MV-4-11 (cell line): Measurements from ENCODE around the gene TRIM46.
A peak's percentile ranks its signal among the peaks of the same experiment; 100 is the strongest.

ENCODE experiments used
- DNase-seq: peaks from one replicate; lab custom pipeline; 2025; lab: John Stamatoyannopoulos, UW

Gene TRIM46

DNA sequence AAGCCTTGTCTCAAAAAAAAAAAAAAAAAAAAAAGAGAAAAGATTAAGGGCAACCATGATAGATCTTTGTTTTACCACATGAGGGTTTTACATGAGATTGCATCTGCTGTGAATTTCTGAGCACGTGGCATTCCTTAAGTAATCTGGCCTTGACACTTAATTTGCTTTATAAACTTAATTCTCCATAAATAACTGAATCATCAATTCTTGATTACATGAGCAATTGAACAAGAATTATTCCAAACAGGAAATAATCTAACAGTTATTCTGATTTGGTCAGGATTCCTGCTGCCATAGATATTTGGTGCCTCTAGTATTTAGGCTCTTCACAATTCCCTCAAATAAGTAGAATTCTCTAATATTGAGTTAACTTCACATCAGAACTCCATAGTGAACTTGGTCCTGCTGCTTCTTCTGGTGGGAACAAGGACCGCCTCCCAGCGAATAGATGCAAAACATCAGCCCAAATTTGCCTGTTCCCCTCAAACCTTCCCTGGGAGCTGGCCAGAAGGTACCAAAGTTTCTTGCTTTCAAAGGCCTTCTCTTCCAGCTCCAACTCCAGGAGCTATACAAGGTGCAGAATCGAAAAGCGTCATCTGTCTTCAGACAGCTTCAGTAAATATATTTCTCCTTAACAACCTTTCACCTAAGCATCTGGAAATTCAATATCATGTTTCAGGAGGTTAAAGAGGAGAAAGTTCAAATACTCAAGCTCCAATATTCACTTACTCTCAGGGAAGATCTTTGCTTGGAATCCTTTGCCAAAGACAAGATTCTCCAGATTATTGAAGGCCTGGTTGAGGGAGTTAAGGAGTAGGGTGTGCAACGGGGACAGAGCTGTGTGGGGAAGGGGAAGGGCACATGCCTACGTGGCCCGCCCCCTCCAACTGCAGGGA is 1.6 kb upstream of the TRIM46 start:
- DNase-seq, result no peak

DNA sequence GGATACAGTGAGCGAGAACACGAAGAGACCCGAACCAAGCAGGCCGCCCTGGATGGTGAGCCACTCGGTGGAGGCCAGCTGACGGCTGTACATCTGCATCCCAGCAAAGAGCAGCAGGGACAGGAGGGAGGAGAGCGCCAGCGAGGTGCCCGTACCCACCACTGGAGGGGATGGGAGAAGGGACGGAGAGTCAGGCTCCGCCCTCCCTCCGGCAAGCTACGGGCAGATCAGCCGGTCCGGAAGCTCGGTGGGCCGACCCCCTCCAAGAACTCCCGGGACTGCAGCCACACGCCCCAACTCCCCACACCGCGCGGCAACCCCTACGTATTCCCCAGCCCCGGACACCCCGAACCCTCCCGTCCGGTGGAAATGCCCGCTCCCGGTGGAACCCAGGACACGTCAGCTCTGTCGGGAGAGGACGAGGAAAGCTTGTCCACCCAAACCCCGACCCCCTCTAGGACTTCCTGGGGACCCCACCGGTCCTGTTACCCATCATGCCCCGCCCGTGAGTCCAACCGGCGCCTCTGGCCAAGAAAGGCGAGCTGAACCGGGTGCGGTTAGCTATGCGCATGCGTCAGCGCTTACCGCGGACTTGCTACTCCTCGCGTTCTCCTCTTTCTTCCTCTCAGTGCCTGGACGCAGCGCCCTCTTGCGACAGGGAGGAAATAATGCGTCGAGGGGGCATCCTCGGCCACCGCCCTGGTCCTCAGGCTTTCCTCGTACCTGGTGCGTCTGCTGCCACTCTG is 744 bp upstream of the TRIM46 start, which contains the start of gene KRTCAP2:
Gene KRTCAP2 (minus strand): TSS at position 573 of the 746 bp plus-strand sequence. CDS start 80 bp downstream, at position 493.
- peak; percentile 95 for DNase-seq

DNA sequence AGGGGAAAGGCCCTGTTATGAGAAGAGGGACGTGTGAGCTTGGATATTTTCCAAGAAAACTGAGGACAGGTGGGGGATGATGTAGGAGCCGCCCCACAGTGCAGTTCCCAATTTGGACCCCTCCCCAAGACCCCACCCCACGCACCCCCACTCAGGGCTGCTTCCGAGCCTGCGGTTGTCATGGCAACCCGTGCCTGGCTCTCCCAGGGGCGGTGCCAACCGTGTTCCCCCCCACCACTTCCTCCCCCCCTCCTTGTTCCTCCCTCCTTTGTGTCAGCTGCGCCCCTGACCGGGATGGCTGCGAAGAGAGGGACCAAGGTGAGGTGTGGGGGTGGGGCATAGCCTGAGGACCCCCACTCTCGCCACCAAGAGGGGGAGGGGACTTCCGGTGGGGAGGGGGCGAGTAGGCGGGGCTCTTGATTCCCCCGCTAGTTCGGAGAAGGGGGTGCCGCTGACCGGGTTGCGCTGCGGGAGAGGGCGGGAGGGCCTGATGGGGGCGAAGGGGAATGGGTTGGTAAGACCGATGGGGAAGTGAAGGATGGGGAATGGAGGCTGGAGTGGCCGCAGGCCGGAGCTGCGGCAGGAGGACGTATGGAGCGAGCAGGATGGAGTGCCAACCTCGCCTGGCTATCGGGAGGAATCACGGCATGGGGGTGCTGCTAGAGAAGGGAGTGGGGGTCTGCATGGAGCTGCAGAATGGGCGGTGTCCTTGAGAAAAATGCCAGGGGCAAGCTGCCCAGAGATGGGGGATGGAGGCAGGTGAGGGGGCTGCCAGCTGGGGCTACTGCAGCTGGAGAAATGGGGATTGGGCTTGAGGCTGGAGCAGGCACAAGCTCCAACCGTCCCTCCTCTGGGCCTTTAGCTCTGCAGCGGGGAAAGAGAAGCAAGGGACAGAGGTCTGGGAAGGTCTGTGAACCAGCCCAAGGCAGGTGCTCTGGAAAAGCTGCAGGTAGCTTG is 953 bp downstream of the TRIM46 start:
- DNase-seq, result no peak

DNA sequence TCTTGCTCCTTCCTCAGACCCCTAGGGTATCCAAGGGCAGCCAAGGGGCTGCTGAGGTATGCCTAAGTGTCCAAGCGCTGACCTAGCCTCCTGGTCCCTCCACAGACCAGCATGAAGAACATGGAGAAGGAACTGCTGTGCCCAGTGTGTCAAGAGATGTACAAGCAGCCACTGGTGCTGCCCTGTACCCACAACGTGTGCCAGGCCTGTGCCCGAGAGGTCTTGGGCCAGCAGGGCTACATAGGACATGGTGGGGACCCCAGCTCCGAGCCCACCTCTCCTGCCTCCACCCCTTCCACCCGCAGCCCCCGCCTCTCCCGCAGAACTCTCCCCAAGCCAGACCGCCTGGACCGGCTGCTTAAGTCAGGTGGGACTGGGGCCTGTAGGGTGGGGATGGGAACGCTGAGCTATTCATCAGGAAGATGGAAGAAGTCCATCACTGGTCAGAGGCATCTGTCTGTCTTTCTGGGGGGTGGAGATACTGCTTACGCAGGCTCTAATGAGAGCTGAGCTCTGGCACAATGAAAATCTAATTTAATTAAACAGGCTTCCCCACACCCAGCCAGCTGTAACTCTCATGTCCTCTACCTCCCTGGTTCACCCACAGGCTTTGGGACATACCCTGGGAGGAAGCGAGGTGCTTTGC is 1.8 kb downstream of the TRIM46 start:
- no peak for DNase-seq

DNA sequence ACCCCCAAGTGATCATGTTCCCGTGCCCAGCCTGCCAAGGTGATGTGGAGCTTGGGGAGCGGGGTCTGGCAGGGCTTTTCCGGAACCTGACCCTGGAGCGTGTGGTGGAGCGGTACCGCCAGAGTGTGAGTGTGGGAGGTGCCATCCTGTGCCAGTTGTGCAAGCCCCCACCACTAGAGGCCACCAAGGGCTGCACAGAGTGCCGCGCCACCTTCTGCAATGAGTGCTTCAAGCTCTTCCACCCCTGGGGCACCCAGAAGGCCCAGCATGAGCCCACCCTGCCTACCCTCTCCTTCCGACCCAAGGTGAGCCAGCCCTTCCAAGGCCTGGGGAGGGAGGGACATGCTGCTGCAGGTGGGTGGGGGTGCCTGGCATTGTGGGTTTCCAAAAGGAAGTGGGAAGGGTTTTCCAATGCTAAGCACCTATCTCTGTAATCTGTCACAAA is 2.3 kb downstream of the TRIM46 start:
- DNase-seq, result peak; percentile 23

DNA sequence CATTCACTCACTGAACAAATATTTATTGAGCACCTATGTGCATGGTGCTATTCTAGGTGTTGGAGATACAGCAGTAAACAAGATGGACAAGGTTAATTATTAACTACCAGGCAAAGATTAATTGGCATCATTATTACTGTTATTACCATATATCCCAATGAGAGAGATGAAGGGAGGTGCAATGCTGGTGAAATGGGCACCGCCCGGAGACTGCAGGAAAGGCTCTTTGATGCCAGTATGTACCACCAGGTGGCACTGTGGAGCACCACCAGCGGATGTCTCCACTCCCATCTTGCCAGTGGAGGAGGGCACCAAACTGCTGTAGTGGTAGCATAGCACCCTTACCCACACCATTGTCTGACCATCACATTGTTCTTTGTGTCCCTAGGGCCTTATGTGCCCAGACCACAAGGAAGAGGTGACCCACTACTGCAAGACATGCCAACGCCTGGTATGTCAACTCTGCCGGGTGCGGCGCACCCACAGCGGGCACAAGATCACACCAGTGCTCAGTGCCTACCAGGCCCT is 3.0 kb downstream of the TRIM46 start:
- DNase-seq, result peak; percentile 63

DNA sequence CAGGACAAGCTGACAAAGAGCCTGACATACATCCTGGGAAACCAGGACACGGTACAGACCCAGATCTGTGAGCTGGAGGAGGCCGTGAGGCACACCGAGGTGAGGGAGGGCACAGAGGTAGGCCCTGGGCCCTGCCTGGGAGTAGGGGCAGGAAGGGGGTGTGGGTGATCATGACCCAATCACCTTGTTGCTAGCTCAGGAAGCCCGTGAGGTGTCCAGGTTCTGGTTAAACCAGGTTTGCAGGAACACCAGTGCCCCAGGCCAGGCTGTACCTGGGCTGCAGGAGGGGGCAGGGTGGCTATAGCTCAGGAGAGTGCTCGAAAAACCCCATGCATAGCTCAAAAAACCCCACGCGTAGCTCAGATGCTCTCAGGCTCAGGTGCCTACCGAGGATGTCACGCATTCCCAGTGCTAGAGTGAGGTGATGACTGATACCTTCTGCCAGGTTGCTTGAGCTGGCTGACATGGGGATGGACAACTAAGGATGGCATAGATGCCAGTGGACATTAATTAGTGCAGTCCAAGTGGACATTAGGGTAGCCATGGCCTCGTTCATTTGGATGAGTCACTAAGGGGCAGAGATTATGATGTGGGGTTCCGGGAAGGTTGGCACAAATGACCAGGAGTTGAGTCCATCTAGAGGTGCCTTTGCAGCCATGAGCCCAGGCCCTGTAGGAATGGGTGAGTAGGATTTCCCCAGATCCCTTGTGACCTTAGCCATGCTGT is 3.7 kb downstream of the TRIM46 start:
- no peak for DNase-seq

DNA sequence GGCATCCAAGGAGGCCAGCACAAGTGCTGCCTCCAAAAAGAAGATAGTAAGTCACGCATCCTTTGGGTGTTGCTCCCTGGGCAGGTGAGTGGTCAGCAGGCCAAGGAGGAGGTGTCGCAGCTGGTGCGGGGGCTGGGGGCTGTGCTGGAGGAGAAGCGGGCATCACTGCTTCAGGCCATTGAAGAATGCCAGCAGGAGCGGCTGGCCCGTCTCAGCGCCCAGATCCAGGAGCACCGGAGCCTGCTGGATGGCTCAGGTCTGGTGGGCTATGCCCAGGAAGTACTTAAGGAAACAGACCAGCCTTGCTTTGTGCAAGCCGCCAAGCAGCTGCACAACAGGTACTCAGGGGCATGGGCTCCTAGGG is 4.3 kb downstream of the TRIM46 start:
- no peak for DNase-seq

DNA sequence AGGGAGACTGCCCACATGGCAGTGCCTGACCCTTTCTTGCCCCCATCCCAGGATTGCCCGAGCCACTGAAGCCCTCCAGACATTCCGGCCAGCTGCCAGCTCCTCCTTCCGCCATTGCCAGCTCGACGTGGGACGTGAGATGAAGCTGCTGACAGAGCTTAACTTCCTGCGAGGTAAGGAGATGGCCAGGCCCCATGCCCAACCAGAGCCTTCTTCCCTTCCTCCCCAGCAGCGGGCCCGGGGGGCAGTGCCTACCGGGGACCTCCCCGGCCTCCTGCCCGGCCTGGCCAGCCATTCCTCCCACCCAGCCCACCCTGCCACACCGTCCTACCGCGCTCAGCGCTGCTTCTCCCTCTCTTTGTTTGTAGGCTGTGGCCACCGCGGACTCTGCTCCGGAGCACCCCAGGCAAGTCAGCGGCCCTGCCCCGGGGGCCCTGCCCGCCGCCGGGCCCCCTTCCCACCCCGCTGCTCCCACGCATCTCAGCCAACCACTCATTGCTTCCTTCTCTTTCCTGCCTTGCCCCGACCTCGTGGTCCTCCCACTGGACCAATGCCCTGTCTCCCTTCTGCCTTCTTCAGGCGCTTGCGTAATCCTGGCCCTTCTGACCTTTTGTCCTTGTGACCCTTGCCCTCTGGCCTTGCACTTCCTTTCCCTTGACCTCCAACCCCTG is 4.9 kb downstream of the TRIM46 start:
- peak; percentile 89 for DNase-seq

DNA sequence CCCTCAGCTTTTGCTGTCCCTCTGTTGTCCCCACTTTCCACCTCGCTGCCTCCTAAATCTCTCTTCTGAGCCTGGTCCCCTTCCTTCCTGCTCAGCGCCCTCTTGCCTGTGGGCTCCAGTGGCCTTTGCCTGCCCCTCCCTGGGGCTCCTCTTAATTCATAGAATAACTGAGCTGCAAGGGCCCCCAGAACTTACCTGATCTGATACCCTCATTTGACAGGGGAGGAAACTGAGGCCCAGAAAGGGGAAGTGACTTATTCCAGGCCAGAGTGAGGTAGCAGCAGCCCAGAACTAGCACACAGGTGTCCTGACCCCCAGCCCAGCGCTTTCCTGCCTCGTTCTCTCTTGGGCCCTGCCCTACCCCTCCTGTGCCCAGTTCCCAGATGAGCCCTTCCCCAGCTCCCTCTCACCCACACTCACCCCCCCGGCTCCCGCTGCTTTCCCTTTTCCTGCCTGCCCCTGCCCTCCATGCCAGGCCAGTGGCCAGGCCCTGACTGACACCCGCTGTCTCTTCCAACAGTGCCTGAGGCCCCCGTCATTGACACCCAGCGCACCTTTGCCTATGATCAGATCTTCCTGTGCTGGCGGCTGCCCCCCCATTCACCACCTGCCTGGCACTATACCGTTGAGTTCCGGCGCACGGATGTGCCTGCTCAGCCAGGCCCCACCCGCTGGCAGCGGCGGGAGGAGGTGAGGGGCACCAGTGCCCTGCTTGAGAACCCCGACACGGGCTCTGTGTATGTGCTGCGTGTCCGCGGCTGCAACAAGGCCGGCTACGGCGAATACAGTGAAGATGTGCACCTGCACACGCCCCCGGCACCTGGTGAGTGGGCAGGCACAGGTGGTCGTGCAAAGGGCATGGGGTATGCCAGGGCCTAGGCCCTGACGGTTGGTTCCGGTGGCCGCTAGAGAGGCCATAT is 5.7 kb downstream of the TRIM46 start:
- DNase-seq, result no peak

DNA sequence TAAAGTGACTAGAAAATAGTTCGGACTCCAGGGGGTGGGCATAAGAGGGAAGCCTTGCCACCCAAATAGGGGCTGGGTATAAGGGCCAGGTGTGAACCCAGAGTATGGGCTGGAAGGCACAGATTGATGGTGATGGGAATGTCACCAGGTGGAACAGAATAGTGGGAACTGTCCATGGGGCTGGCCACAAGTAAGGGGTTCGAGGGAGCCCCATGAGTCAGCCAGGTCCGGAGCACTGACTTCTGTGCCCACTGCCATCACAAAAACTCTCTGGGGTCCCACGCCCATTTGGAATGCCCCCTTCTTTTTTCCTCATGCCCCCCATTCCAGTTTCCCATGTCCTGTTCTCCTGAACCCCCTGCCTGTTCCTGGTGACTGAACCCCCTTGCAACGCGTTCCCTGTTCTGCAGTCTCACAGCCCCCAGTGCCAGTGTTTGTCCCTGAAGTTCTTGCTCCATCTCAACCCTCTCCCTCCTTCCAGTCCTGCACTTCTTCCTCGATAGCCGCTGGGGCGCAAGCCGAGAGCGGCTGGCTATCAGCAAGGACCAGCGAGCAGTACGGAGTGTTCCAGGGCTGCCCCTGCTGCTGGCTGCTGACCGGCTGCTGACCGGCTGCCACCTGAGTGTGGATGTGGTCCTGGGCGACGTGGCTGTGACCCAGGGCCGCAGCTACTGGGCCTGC is 7.9 kb downstream of the TRIM46 start:
- no peak for DNase-seq

DNA sequence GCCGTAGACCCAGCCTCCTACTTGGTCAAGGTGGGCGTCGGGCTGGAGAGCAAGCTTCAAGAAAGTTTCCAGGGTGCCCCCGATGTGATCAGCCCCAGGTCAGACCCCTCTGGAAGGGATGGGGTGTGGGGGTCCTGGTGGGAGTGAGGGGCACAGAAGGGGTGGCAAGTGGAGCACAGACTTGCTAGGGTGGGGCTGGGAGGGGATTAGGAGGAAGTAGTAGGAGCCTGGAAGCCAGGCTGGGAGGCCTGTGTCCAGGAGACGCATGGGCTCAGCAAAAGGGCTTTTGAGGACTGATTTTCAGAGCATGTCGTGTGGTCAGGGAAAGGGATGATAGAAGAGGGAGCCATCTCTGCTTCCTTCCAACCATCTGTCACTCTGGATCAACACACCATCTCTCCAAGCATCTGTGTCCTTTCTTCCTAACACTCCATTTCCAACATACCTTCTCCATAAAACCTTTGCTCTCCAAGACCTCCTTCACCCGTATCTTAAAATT is 8.5 kb downstream of the TRIM46 start:
- no peak for DNase-seq

DNA sequence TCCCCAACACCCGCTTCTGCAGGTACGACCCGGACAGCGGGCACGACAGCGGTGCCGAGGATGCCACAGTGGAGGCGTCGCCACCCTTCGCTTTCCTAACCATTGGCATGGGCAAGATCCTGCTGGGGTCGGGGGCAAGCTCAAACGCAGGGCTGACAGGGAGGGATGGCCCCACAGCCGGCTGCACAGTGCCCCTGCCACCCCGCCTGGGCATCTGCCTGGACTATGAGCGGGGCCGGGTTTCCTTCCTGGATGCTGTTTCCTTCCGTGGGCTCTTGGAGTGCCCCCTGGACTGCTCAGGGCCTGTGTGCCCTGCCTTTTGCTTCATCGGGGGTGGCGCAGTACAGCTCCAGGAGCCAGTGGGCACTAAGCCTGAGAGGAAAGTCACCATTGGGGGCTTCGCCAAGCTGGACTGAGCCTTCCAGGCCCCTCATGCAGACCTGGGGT is 10.1 kb downstream of the TRIM46 start:
- DNase-seq, result no peak

DNA sequence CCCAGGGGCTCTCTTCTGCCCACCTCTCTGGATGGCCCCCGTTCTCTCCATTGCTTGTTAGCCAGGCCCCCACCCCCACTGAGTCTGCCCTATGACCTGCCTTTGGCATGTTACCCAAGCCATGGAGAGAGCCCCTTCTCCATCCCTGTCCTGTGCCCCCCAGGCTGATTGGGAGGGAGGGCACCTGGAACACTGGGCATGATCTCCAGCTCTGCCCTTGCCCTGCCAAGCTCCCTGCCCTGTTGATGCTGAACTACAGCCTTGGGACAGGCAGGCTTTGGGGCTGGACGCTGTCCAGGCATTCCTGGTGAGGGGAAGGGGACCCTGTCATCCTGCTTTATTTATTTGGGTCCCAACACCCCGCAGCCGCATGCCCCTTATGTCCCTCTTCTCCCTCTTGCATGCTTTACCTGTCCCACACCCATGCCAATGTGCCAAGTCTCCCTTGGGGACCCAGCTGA is 10.7 kb downstream of the TRIM46 start:
- DNase-seq, result no peak

DNA sequence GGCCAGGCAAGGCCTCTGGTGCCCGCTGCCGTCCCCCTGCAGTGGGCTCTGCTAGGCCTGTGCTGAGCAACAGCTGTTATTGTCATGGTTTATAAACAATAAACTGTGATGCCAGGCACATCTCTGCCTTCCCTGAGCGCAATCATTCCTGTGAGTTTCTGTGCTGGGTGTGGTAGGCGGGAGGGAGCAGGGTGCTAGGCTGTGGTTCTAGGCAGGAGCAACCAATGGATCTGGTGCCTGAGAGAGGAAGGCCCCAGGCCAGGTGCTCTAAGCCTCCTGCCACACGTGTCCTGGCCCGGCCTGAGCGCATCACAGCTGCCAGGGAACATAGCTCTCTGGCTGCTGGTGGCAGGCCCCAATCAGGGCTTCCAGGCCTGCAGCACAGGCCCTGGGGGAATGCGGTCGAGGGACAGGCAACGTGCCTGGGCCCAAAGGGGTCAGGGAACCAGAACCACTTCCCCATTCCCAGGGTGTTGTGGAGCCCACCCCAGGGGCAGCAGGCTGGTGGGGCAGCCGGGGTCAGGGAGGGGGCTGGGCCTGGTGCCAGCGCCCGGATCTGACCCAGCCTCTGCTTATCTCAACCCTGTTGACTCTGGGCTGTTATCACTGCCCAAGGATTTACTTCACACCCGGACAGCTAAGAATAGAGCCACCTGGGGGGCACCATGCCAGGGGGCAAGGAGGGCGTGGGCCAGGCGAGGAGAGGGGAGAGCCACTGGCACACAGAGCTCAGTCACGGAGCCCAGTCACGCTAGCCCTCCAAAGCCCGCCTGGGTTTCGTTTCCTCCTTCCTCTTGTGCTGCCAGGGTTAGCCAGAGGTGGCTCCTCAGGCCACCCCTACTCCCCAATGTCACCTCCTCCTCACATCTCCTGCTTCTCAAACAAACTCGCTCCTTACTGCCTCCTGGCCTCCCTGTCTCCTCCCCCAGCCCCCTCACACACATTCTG is 11.5 kb downstream of the TRIM46 start:
- DNase-seq, result peak; percentile 92

DNA sequence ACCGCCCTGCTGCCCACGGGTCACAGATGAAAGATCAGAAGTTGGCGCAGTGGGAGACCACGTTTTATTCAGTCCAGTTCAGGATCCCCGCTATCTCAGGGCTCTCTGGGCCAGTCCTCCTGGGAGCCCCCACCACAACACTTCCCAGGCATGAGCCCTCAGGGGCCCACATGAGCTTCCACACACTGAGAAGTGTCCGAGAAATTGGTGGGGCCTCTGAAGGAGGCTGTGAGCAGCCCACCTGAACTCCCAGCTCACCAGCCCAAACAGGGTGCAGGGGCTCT is 12.1 kb downstream of the TRIM46 start:
- no peak for DNase-seq
